Liver (tissue), 9 donors: ENCODE data around the gene MFAP3. TPM values are rescaled to one million over a fixed set of nuclear protein-coding genes. Genes with fewer than 3 reads are reported as not detected.

Experiments
- DNase-seq: peaks from one replicate; pipeline ENCODE4 v3.0.0-alpha.2; 2017; ENCODE audit warnings: low spot score
- H3K27ac ChIP-seq, 2 donors: one replicate each; pipeline ENCODE4 v1.7.0; 2013; ENCODE audit warnings: inconsistent platforms in 2 of 2, low read length in 2 of 2, control low read depth in 1 of 2, low read depth in 1 of 2, mild to moderate bottlenecking in 1 of 2
- H3K27me3 ChIP-seq, 4 donors: one replicate each; pipeline versions ENCODE4 v1.6.1 to v1.7.0; 2013; ENCODE audit warnings: low read length in 3 of 4, inconsistent platforms in 1 of 4, mild to moderate bottlenecking in 1 of 4, moderate library complexity in 1 of 4; ENCODE audit not compliant: control insufficient read depth in 4 of 4, insufficient read depth in 4 of 4
- H3K36me3 ChIP-seq, 4 donors: one replicate each; pipeline versions ENCODE4 v1.6.1 to v1.7.0; 2013; ENCODE audit warnings: low read length in 3 of 4, mild to moderate bottlenecking in 3 of 4, low read depth in 1 of 4, moderate library complexity in 1 of 4; ENCODE audit not compliant: control insufficient read depth in 4 of 4, insufficient read depth in 3 of 4
- H3K4me1 ChIP-seq, 4 donors: one replicate each; pipeline versions ENCODE4 v1.6.1 to v1.7.0; 2013; ENCODE audit warnings: low read length in 3 of 4, mild to moderate bottlenecking in 3 of 4, moderate library complexity in 1 of 4; ENCODE audit not compliant: control insufficient read depth in 4 of 4, insufficient read depth in 4 of 4
- H3K4me3 ChIP-seq, 3 donors: one replicate each; pipeline versions ENCODE4 v1.6.1 to v1.7.0; 2013; ENCODE audit warnings: low read length in 3 of 3, control low read depth in 1 of 3, low read depth in 1 of 3, mild to moderate bottlenecking in 1 of 3
- H3K9ac ChIP-seq, 2 donors: one replicate each; pipeline ENCODE4 v1.7.0; 2013; ENCODE audit warnings: low read length in 2 of 2, mild to moderate bottlenecking in 2 of 2, moderate library complexity in 2 of 2, control low read depth in 1 of 2, low read depth in 1 of 2
- H3K9me3 ChIP-seq, 4 donors: one replicate each; pipeline versions ENCODE4 v1.6.1 to v1.7.0; 2013; ENCODE audit warnings: low read length in 3 of 4; ENCODE audit not compliant: control insufficient read depth in 4 of 4
- EGR1 ChIP-seq, 2 donors: IDR thresholded peaks; 2 replicates each; pipeline ENCODE4 v1.6.1; 2016 to 2018; ENCODE audit warnings: antibody characterized with exemption in 2 of 2, low read depth in 2 of 2
- FOXA1 ChIP-seq: IDR thresholded peaks from 2 replicates; pipeline ENCODE4 v1.6.1; 2016; ENCODE audit warnings: antibody characterized with exemption
- FOXA2 ChIP-seq: IDR thresholded peaks from 2 replicates; pipeline ENCODE4 v1.6.1; 2016; ENCODE audit warnings: antibody characterized with exemption
- GABPA ChIP-seq, 2 donors: IDR thresholded peaks in 1 of 2; conservative IDR thresholded peaks in 1 of 2; 2 replicates each; pipeline ENCODE4 v1.6.1; 2016; ENCODE audit warnings: antibody characterized with exemption in 2 of 2, mild to moderate bottlenecking in 1 of 2, moderate library complexity in 1 of 2
- HNF4A ChIP-seq, 2 donors: conservative IDR thresholded peaks; 2 replicates each; pipeline ENCODE4 v1.6.1; 2016; ENCODE audit warnings: antibody characterized with exemption in 2 of 2, mild to moderate bottlenecking in 2 of 2
- HNF4G ChIP-seq: IDR thresholded peaks from 2 replicates; pipeline ENCODE4 v1.6.1; 2016; ENCODE audit warnings: antibody characterized with exemption
- JUND ChIP-seq, 2 donors: IDR thresholded peaks; 2 replicates each; pipeline ENCODE4 v1.6.1; 2016; ENCODE audit warnings: antibody characterized with exemption in 2 of 2
- NR2F2 ChIP-seq: IDR thresholded peaks from 2 replicates; pipeline ENCODE4 v1.6.1; 2016; ENCODE audit warnings: antibody characterized with exemption
- RAD21 ChIP-seq, 2 donors: IDR thresholded peaks; 2 replicates each; pipeline ENCODE4 v1.6.1; 2016; ENCODE audit warnings: antibody characterized with exemption in 2 of 2, mild to moderate bottlenecking in 2 of 2
- RXRA ChIP-seq, 2 donors: IDR thresholded peaks; 2 replicates each; pipeline ENCODE4 v1.6.1; 2017 to 2018; ENCODE audit warnings: antibody characterized with exemption in 2 of 2, mild to moderate bottlenecking in 1 of 2
- SP1 ChIP-seq: IDR thresholded peaks from 2 replicates; pipeline ENCODE4 v1.6.1; 2018; ENCODE audit warnings: antibody characterized with exemption, mild to moderate bottlenecking
- TAF1 ChIP-seq: conservative IDR thresholded peaks from 2 replicates; pipeline ENCODE4 v1.6.1; 2016; ENCODE audit warnings: antibody characterized with exemption, mild to moderate bottlenecking
- YY1 ChIP-seq: IDR thresholded peaks from 2 replicates; pipeline ENCODE4 v1.6.1; 2016; ENCODE audit warnings: antibody characterized with exemption, mild to moderate bottlenecking
- WGBS: extraction: QIAGEN DNeasy Blood & Tissue Kit; methylation state at CpG from one replicate; pipeline ENCODE4 v1.1.7; 2013; 5-methylcytosine and 5-hydroxymethylcytosine counted together
- polyA plus RNA-seq, 2 donors: library from polyadenylated mRNA; stranded (reverse) in 1 of 2; unstranded in 1 of 2; fragments of 200-250 nt in 1 of 2; fragments of >200 nt in 1 of 2; fragmentation: Nextera tagmentation in 1 of 2; extraction: Ambion mirVana in 1 of 2; gene quantifications; one replicate each; pipeline versions ENCODE4 v1.2.1 to v1.2.3, GENCODE V29; 2013 to 2015
- total RNA-seq, 2 donors: library from RNA; depleted of rRNA; stranded (reverse); fragments of >200 nt; gene quantifications; one replicate each; pipeline ENCODE4 v1.2.3, GENCODE V29; 2014
- TF ChIP-seq, protein P1 (sequence below): IDR thresholded peaks from 2 replicates; pipeline ENCODE4 v1.6.1; 2016; ENCODE audit warnings: antibody characterized with exemption, mild to moderate bottlenecking
- TF ChIP-seq, protein P2 (sequence below): IDR thresholded peaks from 2 replicates; pipeline ENCODE4 v1.6.1; 2016; ENCODE audit warnings: antibody characterized with exemption
- TF ChIP-seq, protein P3 (sequence below): IDR thresholded peaks from 2 replicates; pipeline ENCODE4 v1.6.1; 2016; ENCODE audit warnings: antibody characterized with exemption
- TF ChIP-seq, protein P4 (sequence below): fragments of 150-350 bp; IDR thresholded peaks from 2 replicates; pipeline ENCODE4 v1.5.1; 2017; ENCODE audit warnings: improper control_type of control experiment, low read depth, low read length; ENCODE audit not compliant: missing input control
- TF ChIP-seq, protein P5 (sequence below): IDR thresholded peaks from 2 replicates; pipeline ENCODE4 v1.6.1; 2016; ENCODE audit warnings: antibody characterized with exemption
- donor health status: healthy.
- donor health status: healthy.
- donor health status: healthy.
- donor health status: healthy.
- donor health status: healthy.

The MFAP3 gene
- total and polyA plus RNA-seq, 4 donors = 2.7 to 42.8 (median 23.6) TPM

DNA sequence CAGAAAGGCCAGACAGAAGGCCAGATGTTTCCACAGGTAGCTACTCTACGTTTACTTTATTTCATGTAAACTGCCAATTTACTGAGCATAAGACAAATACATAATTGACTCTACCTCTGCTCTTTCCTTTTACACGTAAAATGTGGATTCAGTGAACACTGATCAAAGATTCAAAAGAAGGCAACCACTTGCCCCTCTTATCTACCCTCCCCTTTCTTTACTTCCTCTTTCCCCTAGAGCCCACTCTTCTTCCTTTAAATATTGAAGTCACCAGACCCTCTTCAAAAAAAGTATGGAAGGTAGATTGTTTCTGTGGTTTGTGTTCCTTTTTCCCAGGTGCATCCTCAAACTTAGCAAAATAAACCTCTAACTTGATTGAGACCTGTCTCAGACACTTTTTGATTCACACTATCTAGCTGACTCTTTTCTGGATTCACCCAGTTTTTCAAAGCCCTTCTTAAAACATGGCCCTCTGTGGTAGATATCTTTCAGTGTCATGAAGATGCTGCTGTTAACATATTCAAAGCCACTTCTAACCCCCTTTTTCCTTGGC lies 6.8 kb upstream of the MFAP3 start:
- Histone ChIP-seq H3K27ac (no peak overlapping the region), H3K36me3 (peaks cover 0 to 17% (median 13%) of the 10 kb centered on the region in 4 donors), H3K9ac (no peak overlapping the region), H3K9me3 (no peaks in the 10 kb centered on the region), H3K4me1 (no peaks in the 10 kb centered on the region), H3K4me3 (no peak overlapping the region), H3K27me3 (no peaks in the 10 kb centered on the region)
- 87% methylated on average over 2 of the region's 2 CpGs for WGBS
- TF ChIP-seq FOXA2 (no peak), RAD21 (IDR thresholded peaks at IDR 0.05) (no peak), EGR1 (IDR thresholded peaks at IDR 0.05; ENCODE audit: low read depth in 2 of 2) (no peak), TAF1 (no peak), HNF4A (conservative IDR thresholded peaks at IDR 0.05) (no peak), NR2F2 (no peak), YY1 (no peak), FOXA1 (no peak), RXRA (IDR thresholded peaks at IDR 0.05) (no peak), SP1 (no peak), HNF4G (no peak), GABPA (IDR thresholded peaks at IDR 0.05 in 1 of 2, conservative IDR thresholded peaks at IDR 0.05 in 1 of 2) (no peak), JUND (IDR thresholded peaks at IDR 0.05) (no peak)
- TF ChIP-seq, protein P1, sequence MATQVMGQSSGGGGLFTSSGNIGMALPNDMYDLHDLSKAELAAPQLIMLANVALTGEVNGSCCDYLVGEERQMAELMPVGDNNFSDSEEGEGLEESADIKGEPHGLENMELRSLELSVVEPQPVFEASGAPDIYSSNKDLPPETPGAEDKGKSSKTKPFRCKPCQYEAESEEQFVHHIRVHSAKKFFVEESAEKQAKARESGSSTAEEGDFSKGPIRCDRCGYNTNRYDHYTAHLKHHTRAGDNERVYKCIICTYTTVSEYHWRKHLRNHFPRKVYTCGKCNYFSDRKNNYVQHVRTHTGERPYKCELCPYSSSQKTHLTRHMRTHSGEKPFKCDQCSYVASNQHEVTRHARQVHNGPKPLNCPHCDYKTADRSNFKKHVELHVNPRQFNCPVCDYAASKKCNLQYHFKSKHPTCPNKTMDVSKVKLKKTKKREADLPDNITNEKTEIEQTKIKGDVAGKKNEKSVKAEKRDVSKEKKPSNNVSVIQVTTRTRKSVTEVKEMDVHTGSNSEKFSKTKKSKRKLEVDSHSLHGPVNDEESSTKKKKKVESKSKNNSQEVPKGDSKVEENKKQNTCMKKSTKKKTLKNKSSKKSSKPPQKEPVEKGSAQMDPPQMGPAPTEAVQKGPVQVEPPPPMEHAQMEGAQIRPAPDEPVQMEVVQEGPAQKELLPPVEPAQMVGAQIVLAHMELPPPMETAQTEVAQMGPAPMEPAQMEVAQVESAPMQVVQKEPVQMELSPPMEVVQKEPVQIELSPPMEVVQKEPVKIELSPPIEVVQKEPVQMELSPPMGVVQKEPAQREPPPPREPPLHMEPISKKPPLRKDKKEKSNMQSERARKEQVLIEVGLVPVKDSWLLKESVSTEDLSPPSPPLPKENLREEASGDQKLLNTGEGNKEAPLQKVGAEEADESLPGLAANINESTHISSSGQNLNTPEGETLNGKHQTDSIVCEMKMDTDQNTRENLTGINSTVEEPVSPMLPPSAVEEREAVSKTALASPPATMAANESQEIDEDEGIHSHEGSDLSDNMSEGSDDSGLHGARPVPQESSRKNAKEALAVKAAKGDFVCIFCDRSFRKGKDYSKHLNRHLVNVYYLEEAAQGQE = no peak
- TF ChIP-seq, protein P2, sequence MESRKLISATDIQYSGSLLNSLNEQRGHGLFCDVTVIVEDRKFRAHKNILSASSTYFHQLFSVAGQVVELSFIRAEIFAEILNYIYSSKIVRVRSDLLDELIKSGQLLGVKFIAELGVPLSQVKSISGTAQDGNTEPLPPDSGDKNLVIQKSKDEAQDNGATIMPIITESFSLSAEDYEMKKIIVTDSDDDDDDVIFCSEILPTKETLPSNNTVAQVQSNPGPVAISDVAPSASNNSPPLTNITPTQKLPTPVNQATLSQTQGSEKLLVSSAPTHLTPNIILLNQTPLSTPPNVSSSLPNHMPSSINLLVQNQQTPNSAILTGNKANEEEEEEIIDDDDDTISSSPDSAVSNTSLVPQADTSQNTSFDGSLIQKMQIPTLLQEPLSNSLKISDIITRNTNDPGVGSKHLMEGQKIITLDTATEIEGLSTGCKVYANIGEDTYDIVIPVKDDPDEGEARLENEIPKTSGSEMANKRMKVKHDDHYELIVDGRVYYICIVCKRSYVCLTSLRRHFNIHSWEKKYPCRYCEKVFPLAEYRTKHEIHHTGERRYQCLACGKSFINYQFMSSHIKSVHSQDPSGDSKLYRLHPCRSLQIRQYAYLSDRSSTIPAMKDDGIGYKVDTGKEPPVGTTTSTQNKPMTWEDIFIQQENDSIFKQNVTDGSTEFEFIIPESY = no peak
- TF ChIP-seq, protein P3, sequence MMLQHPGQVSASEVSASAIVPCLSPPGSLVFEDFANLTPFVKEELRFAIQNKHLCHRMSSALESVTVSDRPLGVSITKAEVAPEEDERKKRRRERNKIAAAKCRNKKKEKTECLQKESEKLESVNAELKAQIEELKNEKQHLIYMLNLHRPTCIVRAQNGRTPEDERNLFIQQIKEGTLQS = no peak
- TF ChIP-seq, protein P4, sequence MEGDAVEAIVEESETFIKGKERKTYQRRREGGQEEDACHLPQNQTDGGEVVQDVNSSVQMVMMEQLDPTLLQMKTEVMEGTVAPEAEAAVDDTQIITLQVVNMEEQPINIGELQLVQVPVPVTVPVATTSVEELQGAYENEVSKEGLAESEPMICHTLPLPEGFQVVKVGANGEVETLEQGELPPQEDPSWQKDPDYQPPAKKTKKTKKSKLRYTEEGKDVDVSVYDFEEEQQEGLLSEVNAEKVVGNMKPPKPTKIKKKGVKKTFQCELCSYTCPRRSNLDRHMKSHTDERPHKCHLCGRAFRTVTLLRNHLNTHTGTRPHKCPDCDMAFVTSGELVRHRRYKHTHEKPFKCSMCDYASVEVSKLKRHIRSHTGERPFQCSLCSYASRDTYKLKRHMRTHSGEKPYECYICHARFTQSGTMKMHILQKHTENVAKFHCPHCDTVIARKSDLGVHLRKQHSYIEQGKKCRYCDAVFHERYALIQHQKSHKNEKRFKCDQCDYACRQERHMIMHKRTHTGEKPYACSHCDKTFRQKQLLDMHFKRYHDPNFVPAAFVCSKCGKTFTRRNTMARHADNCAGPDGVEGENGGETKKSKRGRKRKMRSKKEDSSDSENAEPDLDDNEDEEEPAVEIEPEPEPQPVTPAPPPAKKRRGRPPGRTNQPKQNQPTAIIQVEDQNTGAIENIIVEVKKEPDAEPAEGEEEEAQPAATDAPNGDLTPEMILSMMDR = no peak
- TF ChIP-seq, protein P5, sequence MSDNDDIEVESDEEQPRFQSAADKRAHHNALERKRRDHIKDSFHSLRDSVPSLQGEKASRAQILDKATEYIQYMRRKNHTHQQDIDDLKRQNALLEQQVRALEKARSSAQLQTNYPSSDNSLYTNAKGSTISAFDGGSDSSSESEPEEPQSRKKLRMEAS = no peak
- no peak for DNase-seq
